ENCODE data around the gene GTF3C4. TPM values are rescaled to one million over a fixed set of nuclear protein-coding genes. Genes with fewer than 3 reads are reported as not detected.

The GTF3C4 gene
- total and polyA plus RNA-seq, 2 of the 13 experiments (the other 11 are each of a cell fraction or from before 2014, with no cell fraction given): 2.6 to 12.9 TPM

DNA sequence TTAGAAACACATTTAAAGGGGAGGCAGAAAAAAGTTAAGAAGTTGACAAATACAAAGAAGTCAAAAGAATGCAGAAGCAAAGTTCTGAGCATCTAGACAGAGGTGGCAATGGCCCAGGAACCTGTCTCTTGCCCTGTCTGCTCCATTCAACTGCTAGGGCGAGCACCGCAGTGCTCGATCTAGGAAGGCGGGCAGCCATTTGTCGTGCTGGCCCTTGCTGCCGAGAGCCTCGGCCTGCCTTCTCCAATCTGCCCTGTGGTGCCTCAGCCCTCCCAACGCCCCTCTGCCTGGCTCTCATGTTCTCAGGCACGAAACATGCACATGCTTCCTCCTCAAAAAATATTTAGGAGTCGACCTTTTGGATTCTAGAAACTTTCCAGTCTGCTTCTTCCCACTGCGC, 42.7 kb upstream of the GTF3C4 start:
- ATAC-seq (no peak), DNase-seq (ENCODE audit: low spot score) (no peak), FAIRE-seq (no peak)
- in situ Hi-C loops (cut with HindIII; ENCODE audit: extremely low pct_ligation_motif_present, low pct_unique_long_range_greater_than_20kb): no loop called here
- no peaks in the 10 kb centered on the region for H3K27me3 ChIP-seq (ENCODE audit: control insufficient read depth in 1 of 2, insufficient read depth in 2 of 2, low read length in 2 of 2)
- H3K79me2 ChIP-seq (ENCODE audit: insufficient read depth, low read length): no peaks in the 10 kb centered on the region
- no peak overlapping the region for H3K4me3 ChIP-seq (replicated peaks in 1 of 3; ENCODE audit: insufficient read depth in 1 of 3, low read depth in 2 of 3, low read length in 3 of 3)
- TF ChIP-seq HES4 (CRISPR knock-in tag; IDR thresholded peaks at IDR 0.05; ENCODE audit: borderline replicate concordance): no peak
- peaks cover 4% of the 10 kb centered on the region; the same call in 1 of the 2 replicates for H3K4me1 ChIP-seq (ENCODE audit: insufficient read depth, low read length)
- H3K9ac ChIP-seq (ENCODE audit: insufficient read depth, low read depth, low read length): no peak overlapping the region
- 94% methylated on average over 11 of the region's 11 CpGs for WGBS (ENCODE audit: low lambda C conversion rate)
- CTCF ChIA-PET (ENCODE audit: low intra/inter-chr PET ratio, low total read pairs): no interaction called here
- intact Hi-C loops (cut with micrococcal nuclease; ENCODE audit: unreplicated experiment): no loop called here
- POLR2A ChIA-PET: no interaction called here
- H3K4me2 ChIP-seq (ENCODE audit: low read depth, low read length): no peak overlapping the region
- no peaks in the 10 kb centered on the region for H4K20me1 ChIP-seq (ENCODE audit: insufficient read depth, low read length)
- no peak overlapping the region for H2AFZ ChIP-seq (ENCODE audit: low read length)
- H3K27ac ChIP-seq (ENCODE audit: extremely low read length, insufficient read depth, low read length): no peak overlapping the region
- peaks cover 12 to 67% of the 10 kb centered on the region in 2 experiments; a peak in 4 of 5 replicates for H3K36me3 ChIP-seq (replicated peaks in 1 of 2; ENCODE audit: control insufficient read depth in 1 of 2, insufficient read depth in 2 of 2, low read length in 2 of 2)
- no peaks in the 10 kb centered on the region for H3K9me3 ChIP-seq (ENCODE audit: low read length)
- BruUV-seq (replicated peaks): no TSS peak

DNA sequence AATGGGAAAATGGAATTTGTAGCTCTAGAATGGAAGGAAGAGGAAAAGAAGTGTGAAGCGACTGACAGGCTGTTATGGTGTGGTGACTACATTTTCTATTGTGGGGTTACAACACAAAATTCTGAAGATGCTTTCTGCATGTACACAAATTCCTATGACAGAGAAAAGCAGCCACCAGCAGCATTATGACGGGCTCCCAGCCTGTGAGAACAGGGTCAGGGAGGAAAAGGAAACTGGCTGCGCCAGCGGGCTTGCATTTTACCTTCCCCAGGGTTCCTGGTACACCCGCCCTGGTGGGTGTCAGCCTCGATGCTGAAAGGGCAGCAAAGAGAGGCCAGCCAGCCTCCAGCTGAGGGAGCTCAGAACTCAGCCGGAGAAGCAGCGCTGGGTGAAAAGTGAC, 41.5 kb upstream of the GTF3C4 start:
- no TSS peak for BruUV-seq (replicated peaks)
- POLR2A ChIA-PET: no interaction called here
- FAIRE-seq (no peak), ATAC-seq (no peak), DNase-seq (ENCODE audit: low spot score) (no peak)
- H3K4me3 ChIP-seq (replicated peaks in 1 of 3; ENCODE audit: insufficient read depth in 1 of 3, low read depth in 2 of 3, low read length in 3 of 3): no peak overlapping the region
- no peaks in the 10 kb centered on the region for H4K20me1 ChIP-seq (ENCODE audit: insufficient read depth, low read length)
- no peak overlapping the region for H3K27ac ChIP-seq (ENCODE audit: extremely low read length, insufficient read depth, low read length)
- WGBS (ENCODE audit: low lambda C conversion rate): 99% methylated on average over 8 of the region's 8 CpGs
- H3K79me2 ChIP-seq (ENCODE audit: insufficient read depth, low read length): no peaks in the 10 kb centered on the region
- H3K27me3 ChIP-seq (ENCODE audit: control insufficient read depth in 1 of 2, insufficient read depth in 2 of 2, low read length in 2 of 2): no peaks in the 10 kb centered on the region
- H3K4me1 ChIP-seq (ENCODE audit: insufficient read depth, low read length): peaks cover 9% of the 10 kb centered on the region; the same call in 1 of the 2 replicates
- H3K4me2 ChIP-seq (ENCODE audit: low read depth, low read length): no peak overlapping the region
- no peak overlapping the region for H2AFZ ChIP-seq (ENCODE audit: low read length)
- H3K9ac ChIP-seq (ENCODE audit: insufficient read depth, low read depth, low read length): no peak overlapping the region
- CTCF ChIA-PET (ENCODE audit: low intra/inter-chr PET ratio, low total read pairs): no interaction called here
- H3K9me3 ChIP-seq (ENCODE audit: low read length): no peaks in the 10 kb centered on the region
- peaks cover 12 to 62% of the 10 kb centered on the region in 2 experiments; a peak in 4 of 5 replicates for H3K36me3 ChIP-seq (replicated peaks in 1 of 2; ENCODE audit: control insufficient read depth in 1 of 2, insufficient read depth in 2 of 2, low read length in 2 of 2)
- intact Hi-C loops (cut with micrococcal nuclease; ENCODE audit: unreplicated experiment) (no loop called here), in situ Hi-C loops (cut with HindIII; ENCODE audit: extremely low pct_ligation_motif_present, low pct_unique_long_range_greater_than_20kb) (no loop called here)
- TF ChIP-seq, protein P1, sequence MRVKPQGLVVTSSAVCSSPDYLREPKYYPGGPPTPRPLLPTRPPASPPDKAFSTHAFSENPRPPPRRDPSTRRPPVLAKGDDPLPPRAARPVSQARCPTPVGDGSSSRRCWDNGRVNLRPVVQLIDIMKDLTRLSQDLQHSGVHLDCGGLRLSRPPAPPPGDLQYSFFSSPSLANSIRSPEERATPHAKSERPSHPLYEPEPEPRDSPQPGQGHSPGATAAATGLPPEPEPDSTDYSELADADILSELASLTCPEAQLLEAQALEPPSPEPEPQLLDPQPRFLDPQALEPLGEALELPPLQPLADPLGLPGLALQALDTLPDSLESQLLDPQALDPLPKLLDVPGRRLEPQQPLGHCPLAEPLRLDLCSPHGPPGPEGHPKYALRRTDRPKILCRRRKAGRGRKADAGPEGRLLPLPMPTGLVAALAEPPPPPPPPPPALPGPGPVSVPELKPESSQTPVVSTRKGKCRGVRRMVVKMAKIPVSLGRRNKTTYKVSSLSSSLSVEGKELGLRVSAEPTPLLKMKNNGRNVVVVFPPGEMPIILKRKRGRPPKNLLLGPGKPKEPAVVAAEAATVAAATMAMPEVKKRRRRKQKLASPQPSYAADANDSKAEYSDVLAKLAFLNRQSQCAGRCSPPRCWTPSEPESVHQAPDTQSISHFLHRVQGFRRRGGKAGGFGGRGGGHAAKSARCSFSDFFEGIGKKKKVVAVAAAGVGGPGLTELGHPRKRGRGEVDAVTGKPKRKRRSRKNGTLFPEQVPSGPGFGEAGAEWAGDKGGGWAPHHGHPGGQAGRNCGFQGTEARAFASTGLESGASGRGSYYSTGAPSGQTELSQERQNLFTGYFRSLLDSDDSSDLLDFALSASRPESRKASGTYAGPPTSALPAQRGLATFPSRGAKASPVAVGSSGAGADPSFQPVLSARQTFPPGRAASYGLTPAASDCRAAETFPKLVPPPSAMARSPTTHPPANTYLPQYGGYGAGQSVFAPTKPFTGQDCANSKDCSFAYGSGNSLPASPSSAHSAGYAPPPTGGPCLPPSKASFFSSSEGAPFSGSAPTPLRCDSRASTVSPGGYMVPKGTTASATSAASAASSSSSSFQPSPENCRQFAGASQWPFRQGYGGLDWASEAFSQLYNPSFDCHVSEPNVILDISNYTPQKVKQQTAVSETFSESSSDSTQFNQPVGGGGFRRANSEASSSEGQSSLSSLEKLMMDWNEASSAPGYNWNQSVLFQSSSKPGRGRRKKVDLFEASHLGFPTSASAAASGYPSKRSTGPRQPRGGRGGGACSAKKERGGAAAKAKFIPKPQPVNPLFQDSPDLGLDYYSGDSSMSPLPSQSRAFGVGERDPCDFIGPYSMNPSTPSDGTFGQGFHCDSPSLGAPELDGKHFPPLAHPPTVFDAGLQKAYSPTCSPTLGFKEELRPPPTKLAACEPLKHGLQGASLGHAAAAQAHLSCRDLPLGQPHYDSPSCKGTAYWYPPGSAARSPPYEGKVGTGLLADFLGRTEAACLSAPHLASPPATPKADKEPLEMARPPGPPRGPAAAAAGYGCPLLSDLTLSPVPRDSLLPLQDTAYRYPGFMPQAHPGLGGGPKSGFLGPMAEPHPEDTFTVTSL (CRISPR knock-in tag; IDR thresholded peaks at IDR 0.05; ENCODE audit: borderline replicate concordance): no peak
- TF ChIP-seq, protein P2, sequence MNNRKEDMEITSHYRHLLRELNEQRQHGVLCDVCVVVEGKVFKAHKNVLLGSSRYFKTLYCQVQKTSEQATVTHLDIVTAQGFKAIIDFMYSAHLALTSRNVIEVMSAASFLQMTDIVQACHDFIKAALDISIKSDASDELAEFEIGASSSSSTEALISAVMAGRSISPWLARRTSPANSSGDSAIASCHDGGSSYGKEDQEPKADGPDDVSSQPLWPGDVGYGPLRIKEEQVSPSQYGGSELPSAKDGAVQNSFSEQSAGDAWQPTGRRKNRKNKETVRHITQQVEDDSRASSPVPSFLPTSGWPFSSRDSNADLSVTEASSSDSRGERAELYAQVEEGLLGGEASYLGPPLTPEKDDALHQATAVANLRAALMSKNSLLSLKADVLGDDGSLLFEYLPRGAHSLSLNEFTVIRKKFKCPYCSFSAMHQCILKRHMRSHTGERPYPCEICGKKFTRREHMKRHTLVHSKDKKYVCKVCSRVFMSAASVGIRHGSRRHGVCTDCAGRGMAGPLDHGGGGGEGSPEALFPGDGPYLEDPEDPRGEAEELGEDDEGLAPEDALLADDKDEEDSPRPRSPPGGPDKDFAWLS (CRISPR knock-in tag; IDR thresholded peaks at IDR 0.05; ENCODE audit: borderline replicate concordance): no peak
- TF ChIP-seq SCMH1 (CRISPR knock-in tag; IDR thresholded peaks at IDR 0.05; ENCODE audit: borderline replicate concordance) (no peak), IRX3 (CRISPR knock-in tag; IDR thresholded peaks at IDR 0.05; ENCODE audit: borderline replicate concordance, low read depth) (no peak)
- TF ChIP-seq, protein P3, sequence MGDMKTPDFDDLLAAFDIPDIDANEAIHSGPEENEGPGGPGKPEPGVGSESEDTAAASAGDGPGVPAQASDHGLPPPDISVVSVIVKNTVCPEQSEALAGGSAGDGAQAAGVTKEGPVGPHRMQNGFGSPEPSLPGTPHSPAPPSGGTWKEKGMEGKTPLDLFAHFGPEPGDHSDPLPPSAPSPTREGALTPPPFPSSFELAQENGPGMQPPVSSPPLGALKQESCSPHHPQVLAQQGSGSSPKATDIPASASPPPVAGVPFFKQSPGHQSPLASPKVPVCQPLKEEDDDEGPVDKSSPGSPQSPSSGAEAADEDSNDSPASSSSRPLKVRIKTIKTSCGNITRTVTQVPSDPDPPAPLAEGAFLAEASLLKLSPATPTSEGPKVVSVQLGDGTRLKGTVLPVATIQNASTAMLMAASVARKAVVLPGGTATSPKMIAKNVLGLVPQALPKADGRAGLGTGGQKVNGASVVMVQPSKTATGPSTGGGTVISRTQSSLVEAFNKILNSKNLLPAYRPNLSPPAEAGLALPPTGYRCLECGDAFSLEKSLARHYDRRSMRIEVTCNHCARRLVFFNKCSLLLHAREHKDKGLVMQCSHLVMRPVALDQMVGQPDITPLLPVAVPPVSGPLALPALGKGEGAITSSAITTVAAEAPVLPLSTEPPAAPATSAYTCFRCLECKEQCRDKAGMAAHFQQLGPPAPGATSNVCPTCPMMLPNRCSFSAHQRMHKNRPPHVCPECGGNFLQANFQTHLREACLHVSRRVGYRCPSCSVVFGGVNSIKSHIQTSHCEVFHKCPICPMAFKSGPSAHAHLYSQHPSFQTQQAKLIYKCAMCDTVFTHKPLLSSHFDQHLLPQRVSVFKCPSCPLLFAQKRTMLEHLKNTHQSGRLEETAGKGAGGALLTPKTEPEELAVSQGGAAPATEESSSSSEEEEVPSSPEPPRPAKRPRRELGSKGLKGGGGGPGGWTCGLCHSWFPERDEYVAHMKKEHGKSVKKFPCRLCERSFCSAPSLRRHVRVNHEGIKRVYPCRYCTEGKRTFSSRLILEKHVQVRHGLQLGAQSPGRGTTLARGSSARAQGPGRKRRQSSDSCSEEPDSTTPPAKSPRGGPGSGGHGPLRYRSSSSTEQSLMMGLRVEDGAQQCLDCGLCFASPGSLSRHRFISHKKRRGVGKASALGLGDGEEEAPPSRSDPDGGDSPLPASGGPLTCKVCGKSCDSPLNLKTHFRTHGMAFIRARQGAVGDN (CRISPR knock-in tag; IDR thresholded peaks at IDR 0.05): no peak
